Measurements from ENCODE around the gene RASA3.

The RASA3 gene

GRCh38 chr13:113996081-113996911 lies 136.1 kb downstream of the RASA3 start:
- Histone ChIP-seq H4K20me1 (ENCODE audit: insufficient read depth, low read length) (no peaks in the 10 kb centered on the region), H3K4me1 (ENCODE audit: low read length) (no peaks in the 10 kb centered on the region), H3K36me3 (replicated peaks; ENCODE audit: low read depth, low read length) (no peaks in the 10 kb centered on the region), H3K27me3 (ENCODE audit: low read depth, low read length) (no peaks in the 10 kb centered on the region), H3K9me3 (ENCODE audit: insufficient read depth, low read length) (no peaks in the 10 kb centered on the region), H3K4me2 (ENCODE audit: low read length) (no peak overlapping the region), H3K4me3 (ENCODE audit: low read length) (no peak overlapping the region), H3K27ac (ENCODE audit: low read length) (no peak overlapping the region), H3K79me2 (ENCODE audit: low read length) (no peaks in the 10 kb centered on the region), H3K9ac (ENCODE audit: low read length) (no peak overlapping the region), H2AFZ (ENCODE audit: low read depth, low read length) (no peak overlapping the region)
- TF ChIP-seq EZH2phosphoT487 (IDR thresholded peaks at IDR 0.05; ENCODE audit: low read depth) = no peak
- no peak for TF ChIP-seq CTCF (IDR thresholded peaks at IDR 0.05; ENCODE audit: low read depth, low read length)

GRCh38 chr13:113995051-113995601 lies 137.3 kb downstream of the RASA3 start:
- no peak overlapping the region for H3K4me2 ChIP-seq (ENCODE audit: low read length)
- H3K9me3 ChIP-seq (ENCODE audit: insufficient read depth, low read length) = no peaks in the 10 kb centered on the region
- H3K27me3 ChIP-seq (ENCODE audit: low read depth, low read length) = no peaks in the 10 kb centered on the region
- TF ChIP-seq CTCF (IDR thresholded peaks at IDR 0.05; ENCODE audit: low read depth, low read length) = no peak
- no peak for TF ChIP-seq EZH2phosphoT487 (IDR thresholded peaks at IDR 0.05; ENCODE audit: low read depth)
- no peak overlapping the region for H3K27ac ChIP-seq (ENCODE audit: low read length)
- H2AFZ ChIP-seq (ENCODE audit: low read depth, low read length) = no peak overlapping the region
- H3K79me2 ChIP-seq (ENCODE audit: low read length) = no peaks in the 10 kb centered on the region
- no peaks in the 10 kb centered on the region for H3K4me1 ChIP-seq (ENCODE audit: low read length)
- no peak overlapping the region for H3K4me3 ChIP-seq (ENCODE audit: low read length)
- no peaks in the 10 kb centered on the region for H4K20me1 ChIP-seq (ENCODE audit: insufficient read depth, low read length)
- H3K36me3 ChIP-seq (replicated peaks; ENCODE audit: low read depth, low read length) = no peaks in the 10 kb centered on the region
- no peak overlapping the region for H3K9ac ChIP-seq (ENCODE audit: low read length)

GRCh38 chr13:113992276-113993005 lies 140.0 kb downstream of the RASA3 start:
- Histone ChIP-seq H3K4me2 (ENCODE audit: low read length) (no peak overlapping the region), H3K27ac (ENCODE audit: low read length) (no peak overlapping the region), H3K9me3 (ENCODE audit: insufficient read depth, low read length) (no peaks in the 10 kb centered on the region), H2AFZ (ENCODE audit: low read depth, low read length) (no peak overlapping the region), H3K79me2 (ENCODE audit: low read length) (no peaks in the 10 kb centered on the region), H3K9ac (ENCODE audit: low read length) (no peak overlapping the region), H3K4me1 (ENCODE audit: low read length) (no peaks in the 10 kb centered on the region), H3K36me3 (replicated peaks; ENCODE audit: low read depth, low read length) (no peaks in the 10 kb centered on the region), H4K20me1 (ENCODE audit: insufficient read depth, low read length) (no peaks in the 10 kb centered on the region), H3K27me3 (ENCODE audit: low read depth, low read length) (no peaks in the 10 kb centered on the region), H3K4me3 (ENCODE audit: low read length) (no peak overlapping the region)
- no peak for TF ChIP-seq CTCF (IDR thresholded peaks at IDR 0.05; ENCODE audit: low read depth, low read length)
- TF ChIP-seq EZH2phosphoT487 (IDR thresholded peaks at IDR 0.05; ENCODE audit: low read depth) = no peak

GRCh38 chr13:113991676-113992179 lies 140.7 kb downstream of the RASA3 start:
- Histone ChIP-seq H3K79me2 (ENCODE audit: low read length) (no peaks in the 10 kb centered on the region), H3K9me3 (ENCODE audit: insufficient read depth, low read length) (no peaks in the 10 kb centered on the region), H3K4me3 (ENCODE audit: low read length) (no peak overlapping the region), H2AFZ (ENCODE audit: low read depth, low read length) (no peak overlapping the region), H4K20me1 (ENCODE audit: insufficient read depth, low read length) (no peaks in the 10 kb centered on the region), H3K27ac (ENCODE audit: low read length) (no peak overlapping the region), H3K4me1 (ENCODE audit: low read length) (no peaks in the 10 kb centered on the region), H3K27me3 (ENCODE audit: low read depth, low read length) (no peaks in the 10 kb centered on the region), H3K36me3 (replicated peaks; ENCODE audit: low read depth, low read length) (no peaks in the 10 kb centered on the region), H3K4me2 (ENCODE audit: low read length) (no peak overlapping the region), H3K9ac (ENCODE audit: low read length) (no peak overlapping the region)
- TF ChIP-seq CTCF (IDR thresholded peaks at IDR 0.05; ENCODE audit: low read depth, low read length) (no peak), EZH2phosphoT487 (IDR thresholded peaks at IDR 0.05; ENCODE audit: low read depth) (no peak)

All from OCI-LY3 (cell line).